ENCODE results near the gene TSTD2.
A peak's percentile ranks its signal among the peaks of the same experiment; 100 is the strongest.
"Not testable (repeated sequence)": the region's sequence is repeated elsewhere in the genome, so short reads cannot be mapped to it uniquely, and the experiment has no call there.

The TSTD2 gene

DNA sequence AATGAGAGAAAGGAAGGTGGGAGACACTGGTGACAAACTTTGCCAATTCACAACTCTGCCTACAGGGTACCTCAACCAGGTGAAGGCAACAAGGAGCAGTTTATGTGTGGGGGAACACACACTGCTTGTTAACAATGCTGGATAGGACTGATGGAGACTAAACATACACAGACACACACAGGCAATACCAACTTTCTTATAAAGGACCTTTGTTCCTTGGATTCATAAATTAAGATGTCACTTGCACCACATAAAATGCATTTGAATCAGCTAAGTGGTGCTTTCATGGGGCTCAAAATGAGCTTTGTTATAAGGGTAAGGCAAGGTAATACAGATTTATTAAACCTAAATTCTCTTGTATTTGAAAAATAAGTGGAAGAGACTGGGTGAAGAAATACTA lies 4.0 kb downstream of the TSTD2 start:
- DNase-seq, result no peak

DNA sequence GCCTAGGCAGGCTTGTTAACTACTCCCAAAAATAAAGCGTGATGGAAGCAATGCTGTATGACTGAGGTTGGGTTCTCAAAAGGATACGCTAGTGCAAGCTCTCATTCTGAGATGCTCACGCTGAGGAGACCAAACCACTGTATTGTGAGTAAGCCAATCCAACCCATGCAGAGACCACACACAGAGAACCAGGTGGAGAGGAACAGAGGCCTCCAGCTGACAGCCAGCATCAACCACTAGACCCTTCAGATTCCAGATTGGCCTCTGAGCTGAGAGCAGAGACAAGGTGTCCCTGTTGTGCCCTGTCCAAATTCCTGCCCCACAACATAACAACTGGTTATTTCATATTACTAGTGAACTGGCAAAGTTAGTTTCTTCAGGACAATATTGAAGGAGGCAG lies 4.5 kb downstream of the TSTD2 start:
- DNase-seq, result no peak

DNA sequence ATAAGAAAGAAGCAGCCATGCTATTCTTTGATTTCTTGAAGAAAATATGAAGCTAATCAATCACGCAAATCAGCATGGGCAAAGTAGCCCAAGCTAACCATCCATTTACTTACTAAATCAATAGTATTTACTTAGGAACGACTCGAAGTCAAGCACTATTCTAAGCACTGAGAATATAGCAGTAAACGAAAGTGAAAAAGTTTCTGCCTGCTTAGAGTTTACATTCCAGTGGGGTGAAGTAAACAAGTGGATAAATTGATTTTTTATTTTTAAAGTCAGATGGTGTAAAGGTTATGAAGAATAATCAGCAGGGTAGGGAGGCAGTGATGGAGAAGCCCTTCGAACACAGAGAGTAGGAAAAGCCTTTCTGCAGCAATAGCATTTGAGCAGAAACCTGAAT lies 5.5 kb downstream of the TSTD2 start:
- no peak for DNase-seq

DNA sequence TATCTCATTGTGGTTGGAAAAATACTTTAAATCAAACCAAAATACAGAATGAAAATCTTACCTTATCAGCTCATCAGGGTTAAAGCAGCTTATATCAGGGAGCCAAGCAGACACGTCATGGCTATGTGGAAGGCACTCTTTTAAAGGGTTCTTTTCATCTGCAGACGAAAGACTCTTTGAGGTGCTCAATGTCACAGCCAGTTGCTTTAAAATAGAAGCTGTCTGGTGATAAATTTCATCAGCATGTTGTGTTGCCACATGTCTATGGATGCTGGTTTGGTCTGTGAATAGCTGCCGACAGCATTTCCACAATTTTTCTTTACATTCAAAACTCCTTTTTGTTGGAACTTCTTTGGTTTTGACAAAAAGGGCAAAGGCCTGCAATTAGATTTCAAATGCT lies 7.5 kb downstream of the TSTD2 start:
- no peak for DNase-seq

DNA sequence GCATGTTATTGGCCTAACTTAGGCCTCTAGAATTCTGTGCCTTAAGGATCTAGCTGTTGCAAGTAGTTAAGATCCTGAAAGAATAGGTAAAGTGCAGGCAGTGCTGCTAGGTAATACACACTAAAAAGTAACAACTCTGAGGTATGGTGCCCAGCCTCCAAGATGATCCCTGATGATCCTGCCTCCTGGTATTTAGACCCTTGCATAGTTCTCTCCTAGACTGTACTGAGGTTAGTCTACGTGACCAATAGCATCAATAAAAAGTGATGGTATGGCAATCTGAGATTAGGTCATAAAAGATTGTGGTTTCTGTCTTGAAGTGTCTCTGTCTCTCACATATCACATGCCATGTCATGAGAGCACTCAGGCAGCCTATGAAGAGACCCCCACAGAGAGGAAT lies 9.2 kb downstream of the TSTD2 start:
- DNase-seq, result no peak

DNA sequence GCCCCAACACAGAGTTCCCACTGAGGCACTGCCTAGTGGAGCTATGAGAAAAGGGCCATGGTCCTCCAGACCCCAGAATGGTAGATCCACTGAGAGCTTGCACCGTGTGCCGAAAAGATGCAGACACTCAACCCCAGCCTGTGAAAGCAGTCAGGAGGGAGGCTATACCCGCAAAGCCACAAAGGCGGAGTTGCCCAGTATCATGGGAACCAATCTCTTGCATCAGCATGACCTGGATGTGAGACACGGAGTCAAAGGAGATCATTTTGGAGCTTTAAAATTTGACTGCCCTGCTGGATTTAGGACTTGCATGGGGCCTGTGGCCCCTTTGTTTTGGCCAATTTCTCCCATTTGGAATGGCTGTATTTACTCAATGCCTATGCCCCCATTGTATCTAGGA lies 10.7 kb downstream of the TSTD2 start:
- not testable (repeated sequence) for DNase-seq

DNA sequence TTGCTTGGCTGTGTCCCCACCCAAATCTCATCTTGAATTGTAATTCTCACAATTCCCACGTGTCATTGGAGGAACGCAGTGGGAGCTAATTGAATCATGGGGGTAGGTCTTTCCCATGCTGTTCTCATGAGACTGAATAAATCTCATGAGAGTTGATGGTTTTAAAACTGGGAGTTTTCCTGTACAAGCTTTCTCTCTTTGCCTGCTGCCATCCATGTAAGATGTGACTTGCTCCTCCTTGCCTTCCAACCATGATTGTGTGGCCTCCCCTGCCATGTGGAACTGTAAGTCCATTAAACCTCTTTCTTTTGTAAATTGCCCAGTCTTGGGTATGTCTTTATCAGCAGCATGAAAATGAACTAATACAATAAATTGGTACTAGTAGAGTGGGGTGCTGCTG lies 13.1 kb downstream of the TSTD2 start:
- not testable (repeated sequence) for DNase-seq

DNA sequence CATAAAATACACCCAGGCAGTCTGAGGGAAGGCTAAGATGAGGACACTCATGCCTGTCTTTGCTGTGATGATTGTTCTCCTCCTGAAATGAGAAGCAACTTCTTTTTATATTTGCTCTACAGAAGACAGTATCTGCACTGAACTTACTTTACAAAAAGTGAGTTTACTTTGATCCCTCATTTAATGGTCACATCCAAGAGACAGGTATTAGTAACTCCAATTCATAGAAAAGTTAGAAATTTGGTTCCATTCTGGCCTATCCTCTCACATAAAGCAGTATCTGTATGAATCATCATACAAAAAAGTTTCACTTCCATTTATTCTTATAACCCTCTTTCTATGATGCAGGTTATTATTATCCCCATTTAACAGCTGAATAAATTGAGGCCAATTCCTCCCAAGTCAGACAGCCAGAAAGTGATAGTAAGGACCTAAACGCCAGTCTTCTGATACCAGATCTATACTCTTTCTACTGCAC lies 15.2 kb downstream of the TSTD2 start:
- DNase-seq, result no peak

DNA sequence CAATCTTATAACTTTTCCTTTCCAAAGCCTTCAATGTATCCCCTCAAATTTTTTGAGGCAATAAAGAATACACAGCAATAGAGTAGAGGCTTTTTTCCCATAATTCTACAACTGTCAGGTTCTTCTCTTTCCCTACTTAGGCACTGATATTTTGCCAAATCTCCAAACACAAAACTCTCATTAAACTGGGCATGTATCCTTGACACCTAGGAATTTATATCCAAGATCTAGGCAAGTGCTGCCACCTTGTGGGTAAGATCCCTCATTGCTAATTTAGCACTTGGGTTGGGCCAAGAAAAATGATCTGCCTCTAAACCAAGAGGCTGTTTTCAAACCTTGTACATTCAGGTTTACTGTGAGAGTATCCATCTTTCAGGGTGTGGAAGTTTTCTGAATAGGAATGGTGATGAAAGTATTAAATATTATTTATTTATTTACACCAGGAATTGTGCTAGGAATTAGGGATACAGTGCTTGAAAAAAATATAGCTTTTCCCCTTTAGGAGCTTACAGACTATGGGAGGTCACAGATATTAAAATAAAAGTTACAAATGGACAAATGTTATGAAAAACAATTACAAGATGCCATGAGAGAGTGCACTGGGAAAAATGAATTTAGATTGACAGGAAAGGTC lies 17.6 kb downstream of the TSTD2 start:
- DNase-seq, result peak; percentile 57

DNA sequence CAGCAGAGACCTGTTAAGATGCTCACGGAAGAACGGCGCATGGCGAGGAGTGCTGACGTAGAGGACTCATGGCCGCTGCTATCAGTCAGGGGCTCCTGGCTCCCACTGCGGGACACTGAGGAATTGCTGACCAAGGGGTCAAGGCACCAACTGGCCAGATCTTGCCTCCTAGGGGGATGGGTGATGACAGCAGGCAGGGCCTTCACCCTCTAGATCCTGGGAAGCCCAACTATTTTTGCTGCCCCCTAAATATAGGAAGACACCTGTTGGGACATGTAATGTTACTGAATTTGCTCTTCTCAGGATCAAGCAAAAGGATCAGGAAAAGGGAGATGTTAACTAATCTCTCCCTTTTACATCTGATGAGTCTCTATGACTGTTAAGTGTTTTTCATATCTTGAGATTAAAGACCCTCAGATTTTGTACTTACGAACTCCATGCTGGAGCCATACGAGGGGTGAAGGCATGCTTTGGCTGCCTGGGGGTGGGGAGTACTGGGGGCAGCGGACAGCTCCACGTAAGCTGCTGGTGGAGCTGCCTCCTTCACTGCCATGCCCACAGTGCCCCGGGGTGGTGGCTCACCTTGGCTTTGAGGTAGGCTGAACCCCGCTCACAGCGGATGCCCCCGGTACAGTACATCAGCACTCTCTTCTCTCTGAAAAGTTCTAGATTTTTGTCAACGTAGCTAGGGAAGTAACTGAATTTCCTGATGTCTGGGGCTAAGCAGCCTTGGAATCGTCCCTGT lies 28.1 kb downstream of the TSTD2 start:
- DNase-seq, result no peak

DNA sequence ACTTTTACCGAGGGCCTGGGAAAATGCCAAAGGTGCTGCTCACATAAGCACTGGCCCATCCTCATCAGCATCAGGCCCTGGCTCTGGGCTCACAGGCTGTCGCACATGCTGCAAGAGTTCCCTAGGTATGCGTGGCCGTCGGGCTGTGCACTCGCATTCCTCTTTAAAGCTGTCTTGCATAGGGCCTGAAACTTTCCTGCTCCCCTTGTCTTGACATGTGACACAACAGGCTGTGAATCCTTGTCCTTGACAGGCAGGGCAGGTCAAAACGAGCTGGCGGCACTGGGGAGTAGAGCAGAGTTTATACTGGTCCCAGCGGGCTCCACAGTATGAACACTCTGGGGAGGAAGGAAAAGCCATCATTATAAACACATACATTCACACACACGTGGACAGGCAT lies 30.7 kb downstream of the TSTD2 start:
- DNase-seq, result no peak

DNA sequence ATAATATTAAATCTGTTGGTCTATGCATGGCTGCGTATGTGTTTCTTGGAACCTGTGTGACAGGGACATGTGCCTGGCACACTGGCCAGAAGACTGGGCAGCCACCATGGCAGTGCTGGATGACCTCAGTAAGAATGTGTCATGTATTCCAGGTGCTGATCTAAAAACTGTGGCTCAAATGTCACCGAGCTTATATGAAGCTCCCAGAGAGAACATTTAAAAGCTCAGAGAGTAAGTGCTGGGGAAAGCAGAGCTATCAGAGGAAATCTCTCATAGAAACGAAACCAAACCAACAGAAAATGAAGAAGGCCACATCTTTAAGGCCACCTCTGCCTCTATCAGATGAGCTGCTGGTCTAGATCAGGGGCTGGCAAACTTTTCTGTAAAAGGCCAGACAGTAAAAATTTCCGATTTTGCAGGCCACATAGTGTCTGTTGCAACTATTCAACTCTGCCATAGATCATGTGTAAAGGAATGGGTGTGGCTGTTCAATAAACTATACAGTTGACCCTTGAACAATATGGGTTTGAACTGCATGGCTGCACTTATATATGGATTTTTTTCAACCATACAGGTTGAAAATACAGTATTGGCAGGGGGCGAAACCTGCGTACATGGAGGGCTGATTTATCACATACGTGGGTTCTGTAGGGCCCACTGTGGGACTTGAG lies 31.8 kb downstream of the TSTD2 start:
- DNase-seq, result no peak

DNA sequence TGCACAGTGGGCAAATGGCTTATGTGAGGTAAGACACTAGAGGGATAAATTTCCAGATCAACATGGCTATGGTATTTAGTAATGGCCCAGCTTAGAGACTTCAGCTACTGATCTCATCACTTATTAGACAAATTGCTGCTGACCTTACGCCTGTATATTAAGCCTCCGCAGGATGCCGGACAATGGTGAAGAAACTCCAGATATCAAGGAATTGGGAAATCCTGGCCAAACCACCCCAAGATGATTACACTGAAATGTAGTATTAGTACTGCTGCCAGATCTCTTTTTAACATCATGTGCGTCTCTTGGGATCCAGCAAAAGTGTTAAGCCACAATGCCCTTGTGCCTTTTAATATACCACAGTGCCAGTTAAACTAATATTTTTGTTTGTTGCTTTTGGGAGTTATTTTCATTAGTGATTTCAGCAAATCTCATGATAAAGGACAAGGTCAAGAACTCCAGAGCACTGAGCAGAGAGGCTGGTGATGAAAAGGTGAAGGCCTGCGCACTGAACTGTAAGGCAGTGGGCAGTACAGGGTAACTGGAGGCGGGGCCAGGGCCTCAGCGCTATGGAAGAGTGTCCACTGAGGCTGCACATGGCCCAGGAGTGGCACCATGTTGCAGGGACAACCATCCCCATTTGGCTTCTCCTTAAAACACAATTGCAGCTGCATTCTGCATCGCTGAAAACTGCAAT lies 32.5 kb downstream of the TSTD2 start:
- DNase-seq, result no peak

DNA sequence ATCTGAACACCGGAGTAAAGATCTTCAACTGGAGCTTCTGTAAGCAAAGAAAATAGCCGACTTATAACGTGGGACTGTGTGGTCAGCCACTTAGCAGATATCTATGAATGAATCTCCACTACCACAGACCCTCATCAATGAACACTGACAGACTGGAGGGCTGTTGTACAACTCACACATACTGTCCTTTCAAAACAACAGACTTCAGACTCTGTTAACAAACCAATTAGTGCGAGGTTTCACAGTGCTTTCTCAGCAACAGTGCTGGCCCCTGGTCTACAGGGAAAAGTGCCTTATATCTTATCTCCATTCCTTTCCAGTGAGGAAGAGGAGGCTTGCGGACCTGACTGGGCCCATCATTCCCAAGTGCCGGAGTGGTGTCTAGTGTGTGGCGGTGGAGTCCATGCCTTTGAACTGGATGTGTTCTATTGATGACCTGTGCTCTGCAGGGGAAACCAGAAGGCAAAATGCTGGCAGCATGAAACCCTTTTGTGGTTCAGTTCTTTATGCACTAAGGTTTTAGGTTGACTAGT lies 33.8 kb downstream of the TSTD2 start:
- DNase-seq, result no peak

DNA sequence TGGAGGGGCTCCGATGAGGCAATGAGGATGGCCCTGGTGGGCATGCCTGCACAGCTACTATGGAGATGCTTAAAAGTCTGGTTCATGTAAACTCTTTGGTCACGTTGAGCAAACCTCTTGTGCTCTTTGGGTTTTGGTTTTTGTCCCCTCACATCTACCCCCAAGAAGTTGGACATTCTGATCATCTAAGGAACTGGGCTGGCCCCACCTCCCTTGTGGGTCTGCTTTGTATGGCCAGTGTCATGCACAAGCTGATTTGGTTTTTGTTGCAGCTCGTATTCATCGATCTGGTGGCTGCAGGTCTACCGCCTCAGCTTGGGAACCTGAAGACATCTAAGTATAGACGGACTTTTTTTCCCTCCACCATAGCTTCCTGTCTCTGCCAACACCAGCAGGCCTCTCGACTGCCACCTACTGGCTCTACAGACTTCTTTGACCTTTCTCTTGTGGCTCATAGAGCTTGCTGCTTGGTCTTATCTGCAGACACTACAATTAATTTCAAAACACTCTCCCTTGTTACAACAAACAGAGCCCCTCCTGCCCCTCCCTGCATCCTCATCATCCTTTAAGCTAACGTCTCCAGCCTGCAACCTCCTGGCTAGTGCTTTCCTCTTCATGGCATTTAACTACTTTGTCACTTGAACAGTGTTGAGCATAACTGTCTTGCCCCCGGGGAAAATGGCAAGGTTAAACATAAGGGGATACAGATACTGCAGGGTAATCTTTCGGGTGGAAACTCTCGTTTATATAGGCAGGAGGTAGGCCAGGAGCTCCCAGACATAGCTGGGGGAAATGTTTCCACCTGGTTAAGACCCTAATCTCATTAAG lies 34.5 kb downstream of the TSTD2 start:
- DNase-seq, result peak; percentile 76

DNA sequence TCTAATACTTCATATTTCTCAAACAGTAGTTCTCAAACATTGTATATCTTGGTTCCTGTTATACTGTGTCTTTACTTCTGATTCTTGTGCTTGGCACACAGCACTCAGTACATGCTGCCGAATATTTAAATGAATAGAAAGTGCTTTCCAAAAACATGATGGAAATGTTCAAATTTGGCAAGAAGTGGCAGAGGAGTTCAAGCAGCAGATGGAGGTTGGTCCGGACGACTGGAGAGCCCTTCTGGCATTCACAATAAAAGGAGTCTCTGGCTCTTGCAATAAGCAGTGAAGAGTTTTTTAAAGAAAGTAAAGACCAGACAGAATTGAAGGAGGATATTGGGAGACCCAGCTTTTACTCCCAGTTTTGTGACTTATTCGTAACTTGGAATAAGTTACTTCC lies 36.3 kb downstream of the TSTD2 start:
- no peak for DNase-seq

DNA sequence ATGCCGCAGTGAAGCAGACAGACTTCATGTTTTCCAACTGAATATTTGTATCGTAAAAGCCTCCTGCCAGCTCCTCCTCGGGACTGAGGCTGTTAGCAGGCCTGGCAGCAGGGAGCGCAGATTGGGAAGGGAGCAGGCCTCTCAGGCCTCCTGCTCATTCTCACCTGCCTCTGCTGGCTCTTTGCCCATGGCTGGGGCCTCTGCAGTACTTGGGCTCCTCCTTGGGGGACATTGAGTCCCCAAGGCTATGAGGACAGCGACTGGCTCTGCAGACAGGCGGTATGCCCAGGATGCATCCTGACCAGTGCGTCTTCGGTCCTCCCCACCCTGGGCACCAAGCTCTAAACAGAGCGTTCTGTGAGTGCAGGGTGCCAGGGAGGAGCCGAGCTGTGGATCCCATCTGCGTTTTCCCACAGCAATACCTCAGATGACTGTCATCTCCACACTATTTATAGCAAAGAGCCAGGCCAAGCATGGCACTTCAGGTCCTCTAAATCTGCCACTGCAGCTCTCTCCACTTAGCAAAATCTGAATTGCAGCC lies 38.7 kb downstream of the TSTD2 start:
- DNase-seq, result no peak

DNA sequence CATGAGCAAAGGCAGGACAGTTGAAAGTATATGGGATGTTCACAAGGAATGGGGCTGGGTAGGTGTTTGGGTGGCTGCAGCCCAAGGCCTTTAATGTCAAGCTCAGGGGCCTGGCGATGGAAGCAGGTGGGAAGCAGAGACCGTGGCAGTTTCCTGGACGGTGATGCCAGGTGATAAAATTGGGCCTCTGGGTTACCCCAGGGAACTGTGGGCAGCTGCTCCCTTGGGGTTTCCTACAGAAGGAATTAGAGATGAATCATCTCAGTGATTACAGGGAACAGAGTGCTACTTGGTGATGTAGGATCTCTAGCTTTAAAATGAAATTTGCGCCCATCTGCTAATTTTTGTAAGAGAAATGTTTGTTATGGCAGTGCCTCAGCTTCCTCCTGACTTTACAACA lies 39.2 kb downstream of the TSTD2 start:
- no peak for DNase-seq

DNA sequence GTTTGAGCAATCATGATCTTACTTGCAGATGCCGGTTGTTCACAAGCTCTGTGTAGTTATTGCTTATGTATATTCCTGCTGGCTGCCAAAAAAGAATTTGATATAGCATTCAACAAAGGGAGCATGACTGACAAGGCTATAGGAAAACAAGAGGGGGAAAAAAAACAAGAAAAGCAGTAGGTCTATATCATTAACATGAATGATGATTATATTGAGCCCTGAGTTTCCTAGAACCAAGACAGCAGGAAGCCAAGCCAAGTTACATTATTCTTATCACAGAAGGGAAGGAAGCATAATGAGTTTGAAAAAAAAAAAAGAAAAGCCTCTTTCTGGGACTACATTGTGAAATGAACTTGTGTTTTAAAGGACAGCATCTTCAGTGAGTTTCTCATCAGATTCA lies 41.0 kb downstream of the TSTD2 start:
- DNase-seq, result peak; percentile 5

DNA sequence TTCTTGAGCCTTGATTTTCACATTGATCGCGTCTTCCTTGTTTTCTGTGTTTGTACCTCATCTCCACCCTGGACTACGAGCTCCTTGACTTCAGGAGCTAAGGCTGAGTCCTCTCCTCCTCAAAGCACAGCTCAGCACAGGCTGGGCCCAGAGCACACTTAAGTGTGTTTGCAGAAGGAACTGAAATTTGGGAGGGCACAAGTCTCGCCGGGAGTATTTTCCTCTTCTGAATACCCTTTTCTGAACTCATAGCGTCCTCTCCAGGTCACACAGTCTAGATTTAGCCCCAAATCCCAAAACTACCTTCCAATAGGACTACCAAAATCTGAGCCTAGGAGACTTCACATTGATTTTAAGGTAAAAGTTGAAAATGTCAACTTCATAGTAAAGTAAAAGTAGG lies 41.6 kb downstream of the TSTD2 start:
- no peak for DNase-seq

DNA sequence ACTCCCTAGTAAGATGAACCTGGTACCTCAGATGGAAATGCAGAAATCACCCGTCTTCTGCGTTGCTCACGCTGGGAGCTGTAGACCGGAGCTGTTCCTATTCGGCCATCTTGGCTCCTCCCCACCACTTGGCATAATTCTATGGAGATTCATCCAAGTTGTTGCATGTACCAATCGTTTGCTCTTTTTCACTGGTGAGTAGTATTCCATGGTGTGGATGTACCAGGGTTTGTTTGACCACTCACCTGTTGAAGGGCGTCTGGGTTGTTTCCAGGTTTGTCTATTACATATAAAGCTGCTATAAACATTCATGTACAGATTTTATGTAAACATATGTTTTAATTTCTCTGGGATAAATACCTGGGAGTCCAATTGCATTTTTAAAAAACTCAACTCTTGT lies 46.3 kb downstream of the TSTD2 start:
- not testable (repeated sequence) for DNase-seq

DNA sequence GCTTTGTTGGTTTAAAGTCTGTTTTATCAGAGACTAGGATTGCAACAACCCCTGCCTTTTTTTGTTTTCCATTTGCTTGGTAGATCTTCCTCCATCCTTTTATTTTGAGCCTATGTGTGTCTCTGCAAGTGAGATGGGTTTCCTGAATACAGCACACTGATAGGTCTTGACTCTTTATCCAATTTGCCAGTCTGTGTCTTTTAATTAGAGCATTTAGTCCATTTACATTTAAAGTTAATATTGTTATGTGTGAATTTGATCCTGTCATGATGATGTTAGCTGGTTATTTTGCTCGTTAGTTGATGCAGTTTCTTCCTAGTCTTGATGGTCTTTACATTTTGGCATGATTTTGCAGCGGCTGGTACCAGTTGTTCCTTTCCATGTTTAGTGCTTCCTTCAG lies 48.4 kb downstream of the TSTD2 start:
- DNase-seq, result not testable (repeated sequence)

Measured in NCI-H2029 treated with DMSO at 0.1 percent for 48 hours (cell line).